H1 (cell line): ENCODE results near the gene MACF1.

Experiments
- CEBPB ChIP-seq: IDR thresholded peaks from 2 replicates; pipeline ENCODE4 v1.6.1; 2012; ENCODE audit warnings: low read depth, low read length
- CTCF ChIP-seq, 3 experiments: IDR thresholded peaks; 1 replicate in 2 of 3; 2 replicates in 1 of 3; pipeline versions ENCODE4 v1.5.1 to v1.6.1; 2011; ENCODE audit warnings: low read length in 3 of 3, mild to moderate bottlenecking in 3 of 3, inconsistent platforms in 2 of 3, low read depth in 1 of 3, moderate library complexity in 1 of 3; ENCODE audit not compliant: insufficient read depth in 1 of 3; ENCODE audit errors: control extremely low read depth in 1 of 3
- EZH2 ChIP-seq: fragments of 200-600 bp; sonication (generic); IDR thresholded peaks from 2 replicates; pipeline ENCODE4 v1.7.1; 2012; ENCODE audit warnings: low read depth, mild to moderate bottlenecking, moderate library complexity, low read length, inconsistent platforms; ENCODE audit not compliant: severe bottlenecking
- FOSL1 ChIP-seq: IDR thresholded peaks from 2 replicates; pipeline ENCODE4 v1.6.1; 2011; ENCODE audit warnings: mild to moderate bottlenecking, low read depth, low read length, moderate library complexity; ENCODE audit not compliant: insufficient read depth
- NRF1 ChIP-seq: IDR thresholded peaks from 2 replicates; pipeline ENCODE4 v1.6.1; 2011; ENCODE audit warnings: mild to moderate bottlenecking, low read depth, low read length, improper control_type of control experiment
- POLR2A ChIP-seq, 2 experiments: IDR thresholded peaks; 1 replicate in 1 of 2; 2 replicates in 1 of 2; pipeline ENCODE4 v1.6.1; 2011; ENCODE audit warnings: low read depth in 2 of 2, low read length in 2 of 2, mild to moderate bottlenecking in 2 of 2; ENCODE audit errors: control extremely low read depth in 1 of 2
- YY1 ChIP-seq: IDR thresholded peaks from 2 replicates; pipeline ENCODE4 v1.6.1; 2011; ENCODE audit warnings: low read depth, mild to moderate bottlenecking, low read length

GRCh38 chr1:39177706-39178105 is 26.8 kb upstream of the MACF1 start:
- TF ChIP-seq CTCF (IDR thresholded peaks at IDR 0.05; ENCODE audit: control extremely low read depth in 1 of 3, insufficient read depth in 1 of 3, low read depth in 1 of 3, low read length in 3 of 3) (no peak), EZH2 (no peak), POLR2A (IDR thresholded peaks at IDR 0.05; ENCODE audit: control extremely low read depth in 1 of 2, low read depth in 2 of 2, low read length in 2 of 2) (no peak), YY1 (no peak), NRF1 (no peak), FOSL1 (no peak), CEBPB (no peak)
